ENCODE measurements around the gene CLIC4. TPM values are rescaled to one million over a fixed set of nuclear protein-coding genes. Genes with fewer than 3 reads are reported as not detected.
A peak's percentile ranks its signal among the peaks of the same experiment; 100 is the strongest.

Gene CLIC4
- polyA plus RNA-seq, 3 donors, result 165 to 169 (median 168) TPM

GRCh38 chr1:24856787-24857506 lies 111.7 kb downstream of the CLIC4 start:
- DNase-seq, result no peak

- no peak for DNase-seq
These were observed 112.4 kb downstream of the CLIC4 start for GRCh38 chr1:24857507-24858133.

DNA sequence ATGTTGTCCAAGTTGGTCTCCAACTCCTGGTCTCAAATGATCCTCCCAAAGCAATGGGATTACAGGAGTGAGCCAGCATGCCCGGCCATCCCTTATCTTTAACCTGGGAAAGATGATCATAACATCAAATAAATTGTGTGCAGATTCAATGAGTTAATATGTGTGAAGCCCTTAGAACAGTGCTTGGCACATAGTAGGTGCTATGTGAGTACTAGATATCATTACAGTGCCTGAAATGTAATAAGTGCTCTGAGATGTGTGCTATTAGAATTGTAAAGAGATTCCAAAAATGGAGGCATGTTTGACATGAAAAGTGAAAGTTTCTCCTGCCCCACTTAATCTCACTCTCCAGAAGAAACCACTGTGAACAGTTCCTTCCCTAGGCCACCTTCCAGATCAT lies 113.0 kb downstream of the CLIC4 start:
- DNase-seq, result no peak

DNA sequence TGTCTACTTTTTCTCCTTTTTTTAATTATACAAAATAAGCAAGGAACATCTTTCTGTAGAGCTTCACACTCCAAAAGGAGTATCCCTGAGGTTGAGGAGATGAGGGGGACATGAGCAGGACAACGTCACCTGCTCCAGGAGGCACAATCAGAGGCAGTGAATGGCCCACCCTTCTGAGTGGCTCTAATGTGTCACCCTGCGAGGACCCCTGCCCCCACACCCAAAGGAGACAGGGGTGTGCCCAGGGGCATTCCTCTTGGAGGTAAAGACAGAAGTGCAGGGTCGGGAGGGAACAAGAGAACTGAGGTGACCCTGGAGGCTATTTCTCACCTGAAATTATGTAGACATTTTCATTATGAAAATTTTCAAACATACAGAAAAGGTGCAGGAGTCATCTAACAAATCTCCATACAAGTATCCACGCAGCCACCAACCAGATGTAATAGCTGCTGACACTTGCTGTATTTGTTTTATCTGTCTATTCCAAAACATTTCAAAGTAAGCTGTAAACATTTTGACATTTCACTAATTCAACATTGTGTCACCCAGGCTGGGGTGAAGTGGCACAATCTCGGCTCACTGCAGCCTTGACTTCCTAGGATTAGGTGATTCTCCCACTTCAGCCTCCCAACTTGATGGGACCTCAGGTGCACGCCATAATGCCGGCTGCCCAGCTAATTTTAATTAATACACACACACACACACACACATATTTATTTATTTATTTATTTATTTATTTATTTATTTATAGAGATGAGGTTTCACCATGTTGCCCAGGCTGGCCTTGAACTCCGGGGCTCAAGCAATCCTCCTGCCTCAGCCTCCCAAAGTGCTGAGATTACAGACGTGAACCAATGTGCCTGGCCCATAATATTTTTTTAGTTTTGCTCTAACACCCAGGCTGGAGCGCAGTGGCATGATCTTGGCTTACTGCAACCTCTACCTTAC lies 114.1 kb downstream of the CLIC4 start:
- no peak for DNase-seq

- no peak for DNase-seq
These were observed 115.6 kb downstream of the CLIC4 start for GRCh38 chr1:24860841-24861240.

- DNase-seq, result no peak
These were observed 116.8 kb downstream of the CLIC4 start for GRCh38 chr1:24861821-24862727.

DNA sequence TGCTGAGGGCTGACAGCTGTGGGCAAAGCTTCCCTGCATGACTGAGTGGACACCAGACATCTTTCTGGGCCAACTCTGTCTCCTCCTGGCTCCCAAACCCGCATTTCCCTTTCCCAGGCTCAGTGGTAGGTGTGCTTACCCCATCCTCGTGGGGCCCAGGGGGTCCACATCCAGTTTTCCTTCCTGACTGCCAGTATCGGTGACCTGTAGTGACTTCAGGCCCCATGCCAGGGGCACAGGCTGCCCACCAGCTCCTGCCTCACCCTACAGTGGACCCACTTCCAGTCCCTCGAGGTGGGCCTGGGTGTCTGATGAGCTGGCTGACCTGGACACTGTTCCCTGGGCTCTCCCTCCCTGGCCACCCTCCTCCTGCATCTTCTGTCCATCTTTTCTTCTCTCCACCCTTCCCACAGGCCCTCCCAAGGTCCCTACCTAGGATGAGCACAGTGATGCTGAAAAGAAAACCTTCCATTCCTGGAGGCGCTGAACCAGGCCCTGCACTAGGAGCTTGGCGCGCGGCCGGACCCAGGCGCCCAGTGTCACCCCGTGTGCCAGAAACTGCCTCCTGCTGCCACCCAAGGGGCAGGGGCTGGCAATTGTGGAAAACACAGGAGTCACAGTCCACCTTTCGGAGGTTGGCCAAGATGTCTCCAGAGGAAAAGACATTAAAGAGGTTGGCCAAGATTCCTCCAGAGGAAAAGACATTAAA lies 117.7 kb downstream of the CLIC4 start:
- DNase-seq, result no peak

DNA sequence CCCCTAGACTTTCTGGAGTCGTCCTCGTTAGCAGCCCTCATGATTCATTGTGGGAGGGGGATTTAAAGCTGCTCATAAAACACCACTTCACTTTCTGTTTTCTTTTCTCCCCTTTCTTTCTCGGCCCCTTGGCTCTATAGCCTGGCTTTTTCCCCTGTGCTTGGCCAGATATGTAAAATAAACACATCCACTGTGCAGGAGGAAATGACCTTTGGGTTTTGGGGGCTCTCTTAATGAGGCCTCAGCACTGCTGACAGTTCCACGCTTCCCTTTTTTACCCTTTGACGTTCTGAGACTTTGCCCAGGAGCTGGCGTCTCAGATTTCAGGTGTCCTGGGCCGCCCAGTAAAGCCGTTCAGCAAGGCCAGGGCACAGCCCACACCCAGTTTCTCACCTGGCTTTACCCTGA lies 119.1 kb downstream of the CLIC4 start:
- peak; percentile 75 for DNase-seq

DNA sequence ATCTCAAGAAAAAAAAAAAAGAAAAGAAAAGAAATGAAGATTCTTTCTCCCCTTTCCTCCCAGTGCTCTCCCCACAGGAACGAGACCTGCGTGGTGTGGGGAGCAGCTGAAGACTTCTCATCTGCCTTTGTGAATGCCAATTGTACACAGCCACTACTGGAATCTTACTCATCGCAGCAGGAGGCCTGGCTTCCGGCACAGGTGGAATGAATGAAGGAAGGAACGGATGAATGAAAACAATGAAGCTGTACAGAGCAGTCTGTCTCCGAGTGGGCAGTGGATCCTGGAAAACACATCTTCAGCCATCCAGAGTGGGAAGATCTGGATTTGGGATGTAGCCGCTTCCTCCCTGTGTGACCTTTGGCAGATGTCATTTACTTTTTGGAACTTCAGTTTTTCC lies 119.9 kb downstream of the CLIC4 start:
- DNase-seq, result no peak

DNA sequence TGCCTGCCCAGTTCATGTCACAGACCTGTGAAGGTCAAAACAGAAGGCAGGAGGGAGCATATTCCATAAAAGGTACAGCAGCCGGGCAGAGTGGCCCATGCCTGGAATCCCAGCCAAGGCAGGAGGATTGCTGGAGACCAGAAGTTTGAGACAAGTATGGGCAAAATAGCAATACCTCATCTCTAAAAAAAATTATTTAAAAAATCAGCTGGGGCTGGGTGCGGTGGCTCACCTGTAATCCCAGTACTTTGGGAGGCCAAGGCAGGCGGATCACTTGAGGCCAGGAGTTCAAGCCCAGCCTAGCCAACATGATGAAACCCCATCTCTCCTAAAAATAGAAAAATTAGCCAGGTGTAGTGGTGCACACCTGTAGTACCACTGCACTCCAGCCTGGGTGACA lies 120.3 kb downstream of the CLIC4 start:
- DNase-seq, result no peak

DNA sequence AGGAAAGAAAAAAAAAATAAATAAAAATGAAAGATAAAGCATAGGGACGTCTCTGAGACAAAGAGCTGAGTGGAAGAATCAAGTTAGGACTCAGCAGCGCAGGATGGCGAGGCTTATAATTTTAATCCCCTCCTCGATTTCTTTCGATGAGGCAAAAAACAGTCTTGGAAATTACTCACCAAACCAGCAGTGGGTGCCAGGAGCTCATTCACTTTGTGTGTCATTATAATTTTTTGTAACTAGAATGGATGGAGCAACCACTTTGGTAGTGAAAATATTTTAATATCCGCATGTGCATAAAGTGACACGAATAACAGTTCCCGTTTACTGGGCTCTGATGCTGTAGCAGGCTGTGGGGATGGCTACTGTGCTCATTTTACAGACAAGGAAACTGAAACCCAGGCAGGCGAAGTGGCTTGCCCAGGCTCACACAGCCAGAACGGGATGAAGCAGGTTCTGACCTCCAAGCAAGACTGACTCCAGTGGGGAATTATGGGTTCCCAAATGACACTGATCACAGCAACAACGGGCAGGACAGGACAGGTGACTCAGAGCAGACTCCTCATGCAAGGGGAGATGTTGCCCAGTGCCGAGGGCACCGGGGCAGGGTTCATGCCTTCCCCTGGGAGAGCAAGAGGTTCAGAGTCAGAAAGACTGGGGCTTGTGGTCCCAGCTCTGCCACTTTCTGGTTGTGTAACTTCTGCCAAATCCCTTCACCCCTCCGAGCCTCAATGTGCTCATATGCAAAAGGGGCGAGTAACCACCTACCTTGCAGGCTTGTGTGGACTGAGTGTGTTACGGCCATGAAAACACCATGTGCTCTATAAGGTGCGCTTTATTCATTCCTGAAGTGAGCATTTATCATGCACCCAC lies 121.2 kb downstream of the CLIC4 start:
- no peak for DNase-seq

GRCh38 chr1:24867084-24867870 lies 122.0 kb downstream of the CLIC4 start:
- DNase-seq, result no peak

DNA sequence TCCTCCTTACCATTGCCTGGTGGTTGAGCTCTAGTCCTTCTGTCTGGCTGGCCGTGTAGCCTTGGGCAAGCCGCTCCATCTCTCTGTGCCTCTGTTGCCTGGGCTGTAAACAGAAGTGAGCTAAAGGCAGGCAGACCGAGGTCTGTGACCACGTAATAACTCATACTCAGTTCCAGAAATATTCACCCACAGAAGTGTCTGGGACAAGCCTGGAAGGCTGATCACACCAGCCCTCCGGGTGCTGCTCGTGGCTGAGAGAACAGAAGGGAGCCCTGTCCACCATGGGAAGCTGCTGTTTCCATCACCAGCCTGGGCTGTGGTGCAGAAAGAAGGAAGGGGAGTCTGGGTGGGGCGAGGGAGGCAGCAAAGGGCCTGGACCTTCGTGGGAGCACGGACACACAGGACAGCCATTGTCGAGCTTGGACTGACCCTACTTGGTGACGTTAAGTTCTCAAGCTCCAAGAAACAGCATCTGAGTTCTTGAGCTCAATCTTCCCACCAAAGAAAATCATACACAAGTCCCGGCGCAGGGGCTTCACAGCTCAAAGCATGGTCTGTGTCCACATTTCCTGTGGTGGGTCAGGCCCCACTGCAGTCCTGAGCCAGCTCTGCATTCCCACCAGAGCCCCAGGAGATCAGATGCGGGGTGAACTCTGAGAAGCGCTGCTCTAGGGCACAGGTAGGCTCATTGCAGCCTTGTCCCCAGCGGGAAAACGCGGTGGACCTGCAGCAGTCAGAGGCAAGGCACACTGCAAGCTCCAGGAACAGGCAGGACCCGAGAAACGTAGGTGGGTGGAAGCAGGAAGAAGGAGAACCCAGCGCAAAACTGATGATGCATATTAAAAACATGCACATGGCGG lies 123.0 kb downstream of the CLIC4 start:
- DNase-seq, result no peak

- no peak for DNase-seq
These were observed 125.4 kb downstream of the CLIC4 start for GRCh38 chr1:24870551-24871195.

DNA sequence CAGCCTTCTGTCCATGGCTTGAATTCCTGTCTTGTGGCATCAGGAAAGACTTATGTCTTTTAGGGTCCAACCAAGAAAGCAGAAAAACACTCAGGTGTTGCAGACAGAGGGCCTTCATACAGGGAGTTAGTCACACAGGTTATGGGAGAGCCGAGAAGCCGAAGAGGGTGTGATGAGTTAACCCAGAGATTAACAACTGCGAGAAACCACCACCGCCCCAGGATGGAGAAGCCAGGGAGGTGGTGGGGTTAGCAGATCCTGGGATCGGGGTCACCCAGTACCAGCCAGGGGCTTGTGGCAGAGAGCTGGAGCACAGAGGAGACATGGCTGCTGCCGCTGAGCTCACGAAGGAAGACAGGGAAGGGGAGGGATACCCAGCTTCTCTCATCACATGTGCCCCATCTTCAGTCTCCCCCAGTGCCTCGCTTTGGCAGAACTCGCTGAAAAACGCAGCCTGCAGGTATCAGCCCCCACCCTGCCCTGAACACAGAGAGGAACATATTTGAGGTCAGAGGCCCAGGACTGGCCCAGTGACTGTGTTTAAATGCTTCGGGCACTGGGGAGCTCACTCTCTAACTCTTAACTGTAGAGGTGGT lies 126.2 kb downstream of the CLIC4 start:
- DNase-seq, result no peak

DNA sequence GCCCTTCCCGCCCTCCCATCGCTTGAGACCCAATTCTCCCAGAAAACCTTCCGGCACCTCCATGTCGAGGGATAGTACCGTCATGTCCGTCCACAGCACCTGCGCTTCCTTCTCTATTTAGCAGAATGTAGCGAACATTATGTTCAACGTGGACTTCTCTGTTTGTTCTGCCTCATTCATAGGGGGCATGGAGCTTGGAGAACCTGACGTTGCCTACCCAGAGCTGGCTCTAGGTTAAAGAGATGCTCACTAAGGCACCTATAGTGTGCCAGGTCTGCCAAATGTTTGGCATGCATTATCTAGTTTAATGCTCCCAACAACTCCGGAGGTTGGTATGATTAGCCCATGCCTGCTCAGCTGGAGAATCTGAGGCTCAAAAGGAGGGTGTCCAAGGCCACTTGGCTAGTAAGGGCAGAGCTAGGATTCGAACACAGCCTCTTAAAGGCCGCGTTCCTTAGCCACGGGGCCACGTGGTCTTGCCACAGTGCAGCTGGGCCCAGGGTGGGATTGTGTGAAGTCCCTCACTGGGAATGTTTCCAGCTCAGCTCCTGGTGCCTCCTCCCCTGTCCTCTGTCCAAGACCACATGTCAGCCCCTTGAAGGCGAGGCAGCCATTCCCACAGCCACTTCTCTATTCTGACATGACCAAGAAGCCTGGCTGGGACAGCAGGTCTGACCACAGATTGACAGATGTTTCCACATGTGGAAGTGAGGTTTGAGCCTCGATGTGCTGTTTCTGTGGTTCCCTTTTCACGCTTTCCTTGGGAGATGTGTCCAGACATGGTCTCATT lies 127.0 kb downstream of the CLIC4 start:
- DNase-seq, result no peak

All from renal pelvis (tissue), 4 donors.